A549 (cell line): ENCODE measurements around the gene ZSCAN25.

Experiments used
- CHD2 ChIP-seq: fragments of 150-350 bp; IDR thresholded peaks from 2 replicates; pipeline ENCODE4 v1.6.1; 2014; ENCODE audit warnings: low read length; ENCODE audit not compliant: partially characterized antibody
- FOSB ChIP-seq: fragments of 250-450 bp; sonication (Bioruptor Pico); IDR thresholded peaks from 2 replicates; pipeline ENCODE4 v1.5.0; 2020; ENCODE audit warnings: mild to moderate bottlenecking, moderate library complexity
- JUN ChIP-seq, 2 experiments: fragments of >200 bp; sonication (Bioruptor Twin); formaldehyde crosslinking; IDR thresholded peaks; 2 replicates in 1 of 2; 3 replicates in 1 of 2; pipeline ENCODE4 v1.6.1; 2016 to 2017
- MAFK ChIP-seq: fragments of 450-650 bp; IDR thresholded peaks from 2 replicates; pipeline ENCODE4 v1.6.1; 2014; ENCODE audit not compliant: partially characterized antibody
- MYC ChIP-seq: IDR thresholded peaks from 2 replicates; pipeline ENCODE4 v1.6.1; 2012; ENCODE audit warnings: mild to moderate bottlenecking, inconsistent platforms, low read length, improper control_type of control experiment, borderline replicate concordance
- PHF8 ChIP-seq: fragments of 200-600 bp; sonication (generic); IDR thresholded peaks from 2 replicates; pipeline ENCODE4 v1.6.1; 2016; ENCODE audit warnings: low read depth, mild to moderate bottlenecking, antibody characterized with exemption, moderate library complexity, borderline replicate concordance
- POLR2A ChIP-seq: IDR thresholded peaks from 2 replicates; pipeline ENCODE4 v1.6.1; 2012; ENCODE audit warnings: mild to moderate bottlenecking, low read length
- RAD21 ChIP-seq, 2 experiments: fragments of >200 bp in 1 of 2; sonication (Bioruptor Twin) in 1 of 2; formaldehyde crosslinking in 1 of 2; IDR thresholded peaks in 1 of 2; conservative IDR thresholded peaks in 1 of 2; 2 replicates in 1 of 2; 3 replicates in 1 of 2; pipeline ENCODE4 v1.6.1; 2012 to 2018; ENCODE audit warnings: inconsistent platforms in 1 of 2
- SMC3 ChIP-seq: fragments of >200 bp; sonication (Bioruptor Twin); formaldehyde crosslinking; IDR thresholded peaks from 3 replicates; pipeline ENCODE4 v1.6.1; 2018; ENCODE audit warnings: inconsistent platforms
- TF ChIP-seq, protein P1 (sequence below): fragments of 450-650 bp; IDR thresholded peaks from 2 replicates; pipeline ENCODE4 v1.6.1; 2014; ENCODE audit warnings: antibody characterized with exemption
- TF ChIP-seq, protein P2 (sequence below): IDR thresholded peaks from 2 replicates; pipeline ENCODE4 v1.6.1; 2012
- TF ChIP-seq, protein P3 (sequence below): fragments of >200 bp; sonication (Bioruptor Twin); formaldehyde crosslinking; IDR thresholded peaks from 3 replicates; pipeline ENCODE4 v1.5.1; 2016
- TF ChIP-seq, protein P4 (sequence below): IDR thresholded peaks from 2 replicates; pipeline ENCODE4 v1.6.1; 2012
- TF ChIP-seq, protein P5 (sequence below): fragments of 150-350 bp; IDR thresholded peaks from 2 replicates; pipeline ENCODE4 v1.6.1; 2014; ENCODE audit warnings: low read depth, mild to moderate bottlenecking, low read length

- no peak for TF ChIP-seq JUN (IDR thresholded peaks at IDR 0.05)
- TF ChIP-seq PHF8: no peak
- TF ChIP-seq, protein P1, sequence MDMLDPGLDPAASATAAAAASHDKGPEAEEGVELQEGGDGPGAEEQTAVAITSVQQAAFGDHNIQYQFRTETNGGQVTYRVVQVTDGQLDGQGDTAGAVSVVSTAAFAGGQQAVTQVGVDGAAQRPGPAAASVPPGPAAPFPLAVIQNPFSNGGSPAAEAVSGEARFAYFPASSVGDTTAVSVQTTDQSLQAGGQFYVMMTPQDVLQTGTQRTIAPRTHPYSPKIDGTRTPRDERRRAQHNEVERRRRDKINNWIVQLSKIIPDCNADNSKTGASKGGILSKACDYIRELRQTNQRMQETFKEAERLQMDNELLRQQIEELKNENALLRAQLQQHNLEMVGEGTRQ: no peak
- TF ChIP-seq, protein P2, sequence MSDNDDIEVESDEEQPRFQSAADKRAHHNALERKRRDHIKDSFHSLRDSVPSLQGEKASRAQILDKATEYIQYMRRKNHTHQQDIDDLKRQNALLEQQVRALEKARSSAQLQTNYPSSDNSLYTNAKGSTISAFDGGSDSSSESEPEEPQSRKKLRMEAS: no peak
- TF ChIP-seq, protein P3, sequence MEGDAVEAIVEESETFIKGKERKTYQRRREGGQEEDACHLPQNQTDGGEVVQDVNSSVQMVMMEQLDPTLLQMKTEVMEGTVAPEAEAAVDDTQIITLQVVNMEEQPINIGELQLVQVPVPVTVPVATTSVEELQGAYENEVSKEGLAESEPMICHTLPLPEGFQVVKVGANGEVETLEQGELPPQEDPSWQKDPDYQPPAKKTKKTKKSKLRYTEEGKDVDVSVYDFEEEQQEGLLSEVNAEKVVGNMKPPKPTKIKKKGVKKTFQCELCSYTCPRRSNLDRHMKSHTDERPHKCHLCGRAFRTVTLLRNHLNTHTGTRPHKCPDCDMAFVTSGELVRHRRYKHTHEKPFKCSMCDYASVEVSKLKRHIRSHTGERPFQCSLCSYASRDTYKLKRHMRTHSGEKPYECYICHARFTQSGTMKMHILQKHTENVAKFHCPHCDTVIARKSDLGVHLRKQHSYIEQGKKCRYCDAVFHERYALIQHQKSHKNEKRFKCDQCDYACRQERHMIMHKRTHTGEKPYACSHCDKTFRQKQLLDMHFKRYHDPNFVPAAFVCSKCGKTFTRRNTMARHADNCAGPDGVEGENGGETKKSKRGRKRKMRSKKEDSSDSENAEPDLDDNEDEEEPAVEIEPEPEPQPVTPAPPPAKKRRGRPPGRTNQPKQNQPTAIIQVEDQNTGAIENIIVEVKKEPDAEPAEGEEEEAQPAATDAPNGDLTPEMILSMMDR: no peak
- no peak for TF ChIP-seq FOSB (CRISPR knock-in tag)
- TF ChIP-seq RAD21 (conservative IDR thresholded peaks at IDR 0.05 in 1 of 2, IDR thresholded peaks at IDR 0.05 in 1 of 2): no peak
- no peak for TF ChIP-seq POLR2A
- TF ChIP-seq CHD2: no peak
- TF ChIP-seq, protein P4, sequence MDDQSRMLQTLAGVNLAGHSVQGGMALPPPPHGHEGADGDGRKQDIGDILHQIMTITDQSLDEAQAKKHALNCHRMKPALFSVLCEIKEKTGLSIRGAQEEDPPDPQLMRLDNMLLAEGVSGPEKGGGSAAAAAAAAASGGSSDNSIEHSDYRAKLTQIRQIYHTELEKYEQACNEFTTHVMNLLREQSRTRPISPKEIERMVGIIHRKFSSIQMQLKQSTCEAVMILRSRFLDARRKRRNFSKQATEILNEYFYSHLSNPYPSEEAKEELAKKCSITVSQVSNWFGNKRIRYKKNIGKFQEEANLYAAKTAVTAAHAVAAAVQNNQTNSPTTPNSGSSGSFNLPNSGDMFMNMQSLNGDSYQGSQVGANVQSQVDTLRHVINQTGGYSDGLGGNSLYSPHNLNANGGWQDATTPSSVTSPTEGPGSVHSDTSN: no peak
- TF ChIP-seq MAFK: no peak
- TF ChIP-seq SMC3: no peak
- TF ChIP-seq MYC: no peak
- TF ChIP-seq, protein P5, sequence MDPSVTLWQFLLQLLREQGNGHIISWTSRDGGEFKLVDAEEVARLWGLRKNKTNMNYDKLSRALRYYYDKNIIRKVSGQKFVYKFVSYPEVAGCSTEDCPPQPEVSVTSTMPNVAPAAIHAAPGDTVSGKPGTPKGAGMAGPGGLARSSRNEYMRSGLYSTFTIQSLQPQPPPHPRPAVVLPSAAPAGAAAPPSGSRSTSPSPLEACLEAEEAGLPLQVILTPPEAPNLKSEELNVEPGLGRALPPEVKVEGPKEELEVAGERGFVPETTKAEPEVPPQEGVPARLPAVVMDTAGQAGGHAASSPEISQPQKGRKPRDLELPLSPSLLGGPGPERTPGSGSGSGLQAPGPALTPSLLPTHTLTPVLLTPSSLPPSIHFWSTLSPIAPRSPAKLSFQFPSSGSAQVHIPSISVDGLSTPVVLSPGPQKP: no peak
Measured at GRCh38 chr7:99614495-99614894, 2.3 kb upstream of the ZSCAN25 start.
